H1 (cell line): Measurements from ENCODE around the gene MAN2A1.

Experiments
- CHD2 ChIP-seq: IDR thresholded peaks from 2 replicates; pipeline ENCODE4 v1.6.1; 2012; ENCODE audit warnings: low read length, improper control_type of control experiment
- CTCF ChIP-seq, 3 experiments: IDR thresholded peaks; 1 replicate in 2 of 3; 2 replicates in 1 of 3; pipeline versions ENCODE4 v1.5.1 to v1.6.1; 2011; ENCODE audit warnings: low read length in 3 of 3, mild to moderate bottlenecking in 3 of 3, inconsistent platforms in 2 of 3, low read depth in 1 of 3, moderate library complexity in 1 of 3; ENCODE audit not compliant: insufficient read depth in 1 of 3; ENCODE audit errors: control extremely low read depth in 1 of 3
- EZH2 ChIP-seq: fragments of 200-600 bp; sonication (generic); IDR thresholded peaks from 2 replicates; pipeline ENCODE4 v1.7.1; 2012; ENCODE audit warnings: low read depth, mild to moderate bottlenecking, moderate library complexity, low read length, inconsistent platforms; ENCODE audit not compliant: severe bottlenecking
- POLR2A ChIP-seq, 2 experiments: IDR thresholded peaks; 1 replicate in 1 of 2; 2 replicates in 1 of 2; pipeline ENCODE4 v1.6.1; 2011; ENCODE audit warnings: low read depth in 2 of 2, low read length in 2 of 2, mild to moderate bottlenecking in 2 of 2; ENCODE audit errors: control extremely low read depth in 1 of 2
- TAF1 ChIP-seq: IDR thresholded peaks from 2 replicates; pipeline ENCODE4 v1.6.1; 2011; ENCODE audit warnings: mild to moderate bottlenecking, low read depth, low read length
- ZNF274 ChIP-seq: IDR thresholded peaks from 2 replicates; pipeline ENCODE4 v1.7.0; 2012; ENCODE audit warnings: low read length, borderline replicate concordance; ENCODE audit errors: extremely low read depth

GRCh38 chr5:109719978-109720377, 30.3 kb downstream of the MAN2A1 start:
- TF ChIP-seq POLR2A (IDR thresholded peaks at IDR 0.05; ENCODE audit: control extremely low read depth in 1 of 2, low read depth in 2 of 2, low read length in 2 of 2) (no peak), EZH2 (no peak), TAF1 (no peak), CTCF (IDR thresholded peaks at IDR 0.05; ENCODE audit: control extremely low read depth in 1 of 3, insufficient read depth in 1 of 3, low read depth in 1 of 3, low read length in 3 of 3) (no peak), CHD2 (no peak), ZNF274 (no peak)
